IPS-18c (cell line): ENCODE measurements around the gene CHD1.
"Not testable (repeated sequence)": the region's sequence is repeated elsewhere in the genome, so short reads cannot be mapped to it uniquely, and the experiment has no call there.

Experiments used
- H3K4me3 ChIP-seq: 2 replicates; pipeline ENCODE4 v1.7.0; 2013; ENCODE audit warnings: low read depth, mild to moderate bottlenecking, low read length, moderate library complexity; ENCODE audit not compliant: insufficient read depth
- H3K9me3 ChIP-seq: one replicate; pipeline ENCODE4 v1.6.1; 2013; ENCODE audit warnings: mild to moderate bottlenecking, low read length, moderate library complexity; ENCODE audit not compliant: control insufficient read depth, insufficient read depth

CHD1 gene

DNA sequence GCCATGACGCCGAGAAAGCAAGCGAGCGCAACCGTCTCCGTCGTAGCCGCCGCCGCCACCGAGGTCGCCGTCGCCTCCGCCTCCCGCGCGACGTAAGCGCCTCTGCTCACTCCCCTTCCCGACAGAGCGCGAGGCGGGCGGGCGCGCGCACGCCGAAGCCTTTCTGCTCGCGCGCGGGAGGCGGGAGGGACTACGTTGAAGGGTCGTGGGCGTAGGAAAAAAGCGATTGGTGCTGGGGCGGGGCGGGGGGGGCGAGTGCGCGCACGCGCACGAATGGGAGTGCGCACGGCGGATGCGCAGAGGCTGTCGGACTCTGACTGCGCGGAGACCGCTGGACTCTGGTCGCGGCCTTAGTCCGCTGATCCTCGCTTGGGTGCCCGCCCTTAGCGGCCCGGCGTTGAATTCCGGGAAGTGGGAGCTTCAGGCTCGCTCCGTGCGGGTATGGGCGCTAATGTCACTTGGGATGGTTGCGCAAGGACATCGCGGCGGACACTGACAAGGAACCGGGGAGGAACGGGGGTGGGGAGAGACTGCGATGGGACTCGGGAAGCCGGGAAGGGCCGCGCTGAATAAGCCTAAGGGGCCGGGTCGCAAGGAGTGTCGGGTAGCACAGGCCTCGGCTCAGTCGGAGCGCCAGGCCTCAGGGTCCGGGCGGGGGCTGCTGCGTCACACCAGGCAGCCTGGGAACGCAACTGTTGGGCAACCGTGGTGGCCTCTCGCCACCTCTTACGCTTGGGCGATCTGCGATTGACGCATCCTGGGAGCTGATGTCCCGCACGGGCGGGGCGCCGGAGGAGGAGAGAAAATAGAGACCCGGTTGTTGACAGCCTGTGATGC, at the start of gene CHD1:
Gene CHD1, minus strand, starts transcription at position 135 of the 837 bp plus-strand sequence. CDS start 2,621 bp downstream, outside the sequence.
- no peaks in the 10 kb centered on the region for H3K9me3 ChIP-seq
- H3K4me3 ChIP-seq, result peak within 1 kb of the TSS; percentile 87

DNA sequence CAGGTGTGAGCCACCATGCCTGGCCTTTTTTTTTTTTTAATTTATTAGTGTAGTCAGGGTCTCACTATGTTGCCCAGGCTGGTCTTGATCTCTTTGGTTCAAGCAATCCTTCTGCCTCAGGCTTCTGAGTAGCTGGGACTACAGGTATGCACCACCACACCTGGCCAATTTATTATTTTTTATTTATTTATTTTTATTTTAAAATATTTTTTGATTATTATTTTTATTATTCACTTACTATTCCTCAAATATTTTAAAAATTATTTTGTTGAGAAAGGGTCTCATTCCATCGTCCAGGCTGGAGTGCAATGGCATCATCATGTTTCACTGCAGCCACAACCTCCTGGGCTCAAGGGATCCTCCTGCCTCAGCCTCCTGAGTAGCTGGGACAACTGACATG, 49.7 kb upstream of the CHD1 start:
- no peaks in the 10 kb centered on the region for H3K9me3 ChIP-seq
- H3K4me3 ChIP-seq, result no peak overlapping the region

DNA sequence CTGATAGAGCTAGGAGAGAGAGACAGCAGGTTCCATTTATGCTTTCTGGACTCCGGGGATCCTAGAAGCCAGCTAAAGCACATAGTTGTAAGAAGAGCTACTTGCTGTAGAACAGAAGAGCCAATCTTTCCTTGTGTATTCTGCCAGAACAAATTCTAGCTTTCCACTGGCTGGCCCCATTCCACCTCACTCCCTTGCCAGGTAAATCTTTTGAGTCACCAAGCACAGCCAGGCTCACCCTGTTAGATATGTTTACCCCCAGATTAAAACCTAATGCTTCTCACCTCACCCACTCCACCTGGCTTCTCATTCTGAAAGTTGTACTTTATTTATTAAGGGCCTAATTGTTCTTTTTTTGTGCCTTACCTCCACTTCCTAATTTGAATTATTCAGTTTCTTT, 48.9 kb upstream of the CHD1 start:
- Histone ChIP-seq H3K9me3 (no peaks in the 10 kb centered on the region), H3K4me3 (no peak overlapping the region)

DNA sequence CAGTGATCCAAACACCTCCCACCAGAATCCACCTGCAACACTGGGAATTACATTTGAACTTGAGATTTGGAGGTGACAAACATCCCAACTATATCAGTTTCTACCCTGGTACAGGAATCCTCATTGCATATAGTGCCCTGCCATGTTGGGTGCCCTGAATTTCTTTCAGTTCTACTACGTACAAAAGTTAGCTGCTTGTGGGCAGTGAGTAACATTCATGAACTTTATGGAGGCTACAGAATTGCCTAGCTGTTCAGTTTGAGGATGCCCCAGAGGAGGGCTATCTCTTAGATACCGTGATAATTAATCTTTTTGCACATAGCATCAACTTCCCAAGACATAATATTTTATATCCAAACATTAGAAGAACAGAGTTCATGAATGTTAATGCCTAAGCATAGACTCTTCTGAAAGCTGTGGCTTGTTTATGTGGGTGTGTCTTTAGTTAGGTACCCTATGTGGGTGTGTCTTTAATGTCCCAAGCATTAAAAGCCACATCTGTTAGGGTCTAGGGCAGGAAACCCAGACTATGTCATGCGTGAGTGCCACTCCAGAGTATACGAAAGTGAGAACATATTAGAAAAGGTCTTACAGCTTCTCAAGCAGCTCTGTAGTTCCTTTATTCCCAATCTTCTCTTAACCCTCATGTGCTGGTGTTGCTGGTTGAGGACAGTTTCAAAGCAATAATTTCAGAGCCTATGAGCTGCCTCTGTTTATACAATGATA, 47.0 kb upstream of the CHD1 start:
- no peaks in the 10 kb centered on the region for H3K9me3 ChIP-seq
- H3K4me3 ChIP-seq, result no peak overlapping the region

DNA sequence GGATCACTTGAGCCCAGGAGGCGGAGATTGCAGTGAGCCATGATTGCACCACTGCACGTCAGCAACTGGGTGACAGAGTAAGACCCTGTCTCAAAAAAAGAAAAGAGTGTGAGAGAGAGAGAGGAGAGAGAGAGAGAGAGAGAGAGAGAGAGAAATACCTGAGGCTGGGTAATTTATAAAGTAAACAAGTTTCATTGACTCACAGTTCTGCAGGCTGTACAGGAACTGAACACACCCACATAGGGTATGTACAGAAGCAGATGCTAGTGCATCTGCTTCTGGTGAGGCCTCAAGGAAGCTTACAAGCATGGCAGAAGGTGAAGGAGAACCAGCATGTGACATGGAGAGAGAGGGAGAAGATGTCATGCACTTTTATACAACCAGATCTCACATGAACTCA, 46.4 kb upstream of the CHD1 start:
- Histone ChIP-seq H3K9me3 (no peaks in the 10 kb centered on the region), H3K4me3 (no peak overlapping the region)

DNA sequence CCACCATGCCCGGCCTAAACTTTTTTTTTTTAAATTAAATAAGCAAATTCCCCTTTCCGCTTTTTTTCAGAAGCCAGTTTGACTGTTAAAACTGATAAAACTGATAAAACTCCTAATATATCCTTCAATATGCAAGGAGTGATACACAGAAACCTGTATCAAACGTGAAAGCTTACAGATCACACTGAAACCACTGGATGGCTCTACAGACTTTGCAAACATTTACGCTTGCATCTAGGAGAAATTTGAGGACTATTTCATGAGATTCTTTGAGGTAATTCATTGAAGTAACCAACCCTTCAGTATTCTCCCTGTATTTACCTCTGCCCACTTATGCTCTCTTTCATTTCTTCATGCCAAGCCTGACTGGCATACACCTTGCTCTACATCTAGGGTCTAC, 40.6 kb upstream of the CHD1 start:
- H3K9me3 ChIP-seq, result no peaks in the 10 kb centered on the region
- no peak overlapping the region for H3K4me3 ChIP-seq

DNA sequence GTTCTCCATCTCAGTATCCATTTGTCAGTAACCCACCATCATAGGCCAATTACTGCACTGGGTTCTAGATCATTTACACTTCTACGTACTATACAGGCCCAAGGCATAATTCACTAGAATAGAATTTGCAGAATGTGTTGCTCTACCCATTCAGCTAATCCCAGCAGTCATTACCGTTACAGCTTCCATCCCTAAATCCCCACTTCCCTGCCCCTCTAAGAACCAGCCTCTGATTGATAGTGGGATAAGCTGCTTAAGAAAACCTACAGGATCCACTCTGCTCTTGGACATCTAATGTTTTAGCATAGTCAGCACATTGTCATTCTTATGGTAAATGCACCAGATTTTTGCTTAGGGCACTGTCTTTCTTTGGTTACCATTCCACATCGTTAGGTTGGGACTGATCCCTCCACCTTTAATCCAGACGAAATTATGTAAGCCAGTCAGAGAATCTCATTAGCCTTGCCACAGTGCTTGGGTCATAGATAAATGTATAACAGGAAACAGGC, 39.3 kb upstream of the CHD1 start:
- no peaks in the 10 kb centered on the region for H3K9me3 ChIP-seq

DNA sequence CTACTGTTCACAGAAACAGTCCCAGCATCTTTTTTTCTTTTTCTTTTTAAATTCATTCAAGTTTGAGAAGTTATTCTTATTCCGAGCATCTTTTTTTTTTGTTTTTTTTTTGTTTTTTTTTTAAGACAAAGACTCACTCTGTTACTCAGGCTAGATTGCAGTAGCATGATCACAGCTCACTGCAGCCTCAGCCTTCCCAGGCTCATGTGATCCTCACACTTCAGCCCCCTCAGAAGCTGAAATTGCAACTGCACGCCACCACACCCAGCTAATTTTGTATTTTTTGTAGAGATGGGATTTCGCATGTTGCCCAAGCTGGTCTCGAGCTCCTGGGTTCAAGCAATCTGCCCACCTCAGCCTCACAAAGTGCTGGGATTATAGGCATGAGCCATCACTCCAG, 36.4 kb upstream of the CHD1 start:
- no peaks in the 10 kb centered on the region for H3K9me3 ChIP-seq

More for the DNA sequence above, 39.3 kb upstream of the CHD1 start:
- H3K4me3 ChIP-seq, result no peak overlapping the region

DNA sequence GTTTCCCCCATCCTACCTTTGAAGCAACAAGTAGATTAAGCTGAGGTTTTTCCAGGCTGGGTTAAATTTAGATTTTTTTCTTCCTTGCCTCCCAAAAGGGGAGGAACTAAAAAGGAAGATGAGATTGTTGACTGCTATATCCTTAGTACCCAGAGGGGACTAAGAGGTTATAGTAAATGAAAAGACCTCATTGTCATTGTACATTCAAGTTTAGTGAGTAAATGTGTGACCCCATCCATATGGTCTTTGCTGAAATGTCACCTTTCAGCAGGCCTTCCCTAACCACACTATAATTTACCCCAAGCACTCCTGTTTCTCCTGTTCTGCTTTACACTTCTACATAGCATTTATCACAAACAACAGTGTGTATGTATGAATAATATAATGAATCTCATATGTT, 35.8 kb upstream of the CHD1 start:
- no peak overlapping the region for H3K4me3 ChIP-seq

More for the DNA sequence above, 36.4 kb upstream of the CHD1 start:
- H3K4me3 ChIP-seq, result no peak overlapping the region

DNA sequence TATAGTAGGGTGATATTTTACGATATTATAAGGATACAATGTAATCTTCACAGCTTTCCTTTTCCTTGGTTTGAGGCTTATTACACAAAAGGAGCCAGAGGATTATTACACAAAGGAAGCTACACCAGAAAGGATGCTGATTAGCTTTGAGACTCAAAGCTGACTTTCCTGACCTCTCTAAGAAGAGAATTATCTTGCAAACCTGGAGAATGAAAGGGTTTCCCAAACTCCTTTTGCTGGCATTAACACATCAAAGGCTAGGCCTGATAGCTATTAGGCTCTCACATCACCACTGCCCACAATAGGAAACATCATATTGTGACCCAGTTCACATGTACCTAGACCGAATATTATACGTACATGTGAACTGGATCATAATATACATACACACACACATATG, 34.2 kb upstream of the CHD1 start:
- H3K4me3 ChIP-seq, result no peak overlapping the region
- no peaks in the 10 kb centered on the region for H3K9me3 ChIP-seq

More for the DNA sequence above, 35.8 kb upstream of the CHD1 start:
- no peaks in the 10 kb centered on the region for H3K9me3 ChIP-seq

DNA sequence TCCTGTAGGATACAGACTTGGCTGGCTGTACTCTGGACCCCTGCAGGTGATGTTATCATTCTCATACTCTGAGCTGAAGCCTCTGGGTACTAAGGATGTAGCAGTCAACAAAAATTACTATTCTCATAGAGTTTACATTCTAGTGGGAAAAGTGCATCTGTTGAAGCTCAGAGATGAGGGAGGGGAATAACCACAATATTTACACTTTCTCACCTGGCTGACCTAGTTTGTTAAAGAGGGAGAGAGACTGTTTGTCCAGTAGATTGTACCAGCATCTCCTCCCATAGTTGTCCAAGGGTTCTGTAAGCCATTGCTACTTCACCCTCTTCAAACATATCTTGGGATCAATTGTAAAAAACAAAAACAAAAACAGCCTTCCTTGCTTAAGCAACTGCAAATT, 33.8 kb upstream of the CHD1 start:
- Histone ChIP-seq H3K9me3 (no peaks in the 10 kb centered on the region), H3K4me3 (no peak overlapping the region)

DNA sequence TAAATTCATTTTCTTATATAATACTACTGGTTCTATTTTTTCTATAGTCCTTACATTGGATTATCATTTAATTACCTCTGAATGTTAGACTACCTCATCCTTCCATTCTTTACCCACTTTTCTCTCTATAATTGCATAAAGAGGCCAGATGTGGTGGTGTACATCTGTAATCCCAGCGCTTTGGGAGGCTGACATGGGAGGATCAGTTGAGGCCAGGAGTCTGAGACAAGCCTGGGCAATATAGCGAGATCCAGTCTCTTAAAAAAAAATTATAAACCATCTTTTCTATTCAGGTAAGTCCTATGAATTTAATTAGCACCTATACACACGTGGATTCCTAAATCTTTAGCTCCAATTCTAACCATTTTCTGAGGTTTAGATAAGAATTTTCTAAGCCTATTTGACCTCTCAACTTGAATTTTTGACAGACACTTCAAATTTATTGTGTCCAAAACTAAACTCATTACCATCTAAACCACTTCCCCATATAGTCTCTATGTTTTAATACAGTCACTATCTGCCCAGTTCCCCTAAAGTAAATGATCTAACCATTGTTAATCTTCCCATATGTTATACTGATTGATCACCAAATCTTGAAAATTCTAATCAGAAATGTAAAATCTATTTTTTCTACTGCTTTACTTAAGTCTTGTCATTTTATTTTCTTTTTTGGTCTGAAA, 33.0 kb upstream of the CHD1 start:
- no peaks in the 10 kb centered on the region for H3K9me3 ChIP-seq

DNA sequence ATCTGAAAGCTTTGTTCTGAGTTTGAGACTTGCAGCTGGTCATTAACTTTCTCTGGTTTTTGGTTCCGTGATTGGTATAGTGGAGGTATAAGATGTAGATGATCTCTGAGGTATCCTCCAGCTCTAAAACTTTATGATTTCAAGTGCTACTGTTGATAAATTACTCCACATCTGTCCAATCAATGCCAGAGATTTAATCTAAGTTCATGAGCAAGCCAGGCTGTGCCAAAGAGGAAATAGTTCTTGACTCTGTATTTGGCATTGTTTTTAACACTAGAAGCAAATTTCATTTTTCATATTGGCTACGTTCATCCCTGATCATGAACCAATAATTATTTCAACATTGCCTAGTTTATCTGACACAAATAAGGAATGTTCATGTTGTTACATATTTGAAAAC, 28.5 kb upstream of the CHD1 start:
- Histone ChIP-seq H3K9me3 (no peaks in the 10 kb centered on the region), H3K4me3 (no peak overlapping the region)

More for the DNA sequence above, 33.0 kb upstream of the CHD1 start:
- no peak overlapping the region for H3K4me3 ChIP-seq

DNA sequence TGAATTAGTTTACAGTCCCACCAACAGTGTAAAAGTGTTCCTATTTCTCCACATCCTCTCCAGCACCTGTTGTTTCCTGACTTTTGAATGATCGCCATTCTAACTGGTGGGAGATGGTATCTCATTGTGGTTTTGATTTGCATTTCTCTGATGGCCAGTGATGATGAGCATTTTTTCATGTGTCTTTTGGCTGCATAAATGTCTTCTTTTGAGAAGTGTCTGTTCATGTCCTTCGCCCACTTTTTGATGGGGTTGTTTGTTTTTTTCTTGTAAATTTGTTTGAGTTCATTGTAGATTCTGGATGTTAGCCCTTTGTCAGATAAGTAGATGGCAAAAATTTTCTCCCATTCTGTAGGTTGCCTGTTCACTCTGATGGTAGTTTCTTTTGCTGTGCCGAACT, 27.1 kb upstream of the CHD1 start:
- H3K9me3 ChIP-seq, H3K4me3 ChIP-seq: not testable (repeated sequence)

DNA sequence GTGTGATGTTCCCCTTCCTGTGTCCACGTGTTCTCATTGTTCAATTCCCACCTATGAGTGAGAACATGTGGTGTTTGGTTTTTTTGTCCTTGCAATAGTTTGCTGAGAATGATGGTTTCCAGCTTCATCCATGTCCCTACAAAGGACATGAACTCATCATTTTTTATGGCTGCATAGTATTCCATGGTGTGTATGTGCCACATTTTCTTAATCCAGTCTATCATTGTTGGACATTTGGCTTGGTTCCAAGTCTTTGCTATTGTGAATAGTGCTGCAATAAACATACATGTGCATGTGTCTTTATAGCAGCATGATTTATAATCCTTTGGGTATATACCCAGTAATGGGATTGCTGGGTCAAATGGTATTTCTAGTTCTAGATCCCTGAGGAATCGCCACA, 26.7 kb upstream of the CHD1 start:
- not testable (repeated sequence) for H3K4me3 ChIP-seq, H3K9me3 ChIP-seq

DNA sequence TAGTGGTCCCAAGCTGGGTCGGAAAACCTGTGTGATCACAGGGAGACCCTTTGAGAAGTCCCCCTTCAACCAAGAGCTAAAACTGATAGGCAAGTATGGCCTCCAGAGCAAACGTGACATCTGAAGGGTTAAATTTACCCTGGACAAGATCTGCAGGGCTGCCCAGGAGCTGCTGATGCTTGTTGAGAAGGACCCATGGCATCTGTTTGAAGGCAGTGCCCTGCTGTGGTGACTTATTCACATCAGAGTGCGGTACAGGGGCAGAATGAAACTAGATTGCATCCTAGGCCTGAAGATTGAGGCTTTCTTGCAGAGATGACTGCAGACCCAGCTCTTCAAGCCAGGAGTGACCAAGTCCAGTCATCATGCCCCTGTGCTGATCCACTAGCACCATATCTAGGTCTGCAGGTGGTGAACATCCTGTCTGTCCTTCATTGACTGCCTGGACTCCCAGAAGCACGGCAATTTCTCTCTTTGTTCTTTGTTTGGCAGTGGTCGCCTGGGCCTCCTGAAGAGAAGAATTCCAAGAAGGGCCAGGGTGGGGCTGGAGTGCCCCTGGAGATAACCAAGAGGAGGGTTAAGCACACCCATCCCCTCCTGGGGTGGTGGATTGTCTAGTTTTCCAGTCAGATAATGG, 25.7 kb upstream of the CHD1 start:
- H3K9me3 ChIP-seq, result no peaks in the 10 kb centered on the region
- H3K4me3 ChIP-seq, result no peak overlapping the region

DNA sequence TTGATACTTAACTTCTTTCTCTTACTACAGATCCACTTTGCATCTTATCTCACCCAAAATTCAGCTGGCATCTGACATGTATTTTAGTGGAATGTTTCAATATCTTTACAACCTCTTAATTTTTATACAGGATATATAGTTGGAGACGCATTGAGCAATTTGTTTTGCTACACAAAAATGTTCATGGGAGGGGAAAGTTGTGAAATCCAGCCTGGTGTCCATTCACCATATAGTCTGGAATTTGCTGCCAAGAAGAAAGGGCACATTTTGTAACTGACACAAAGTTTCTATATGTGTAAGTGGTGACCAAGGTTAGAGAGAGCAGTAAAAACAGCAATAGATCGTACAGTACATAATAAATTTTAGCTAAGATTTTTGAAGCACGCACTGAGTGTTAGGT, 14.0 kb upstream of the CHD1 start:
- H3K9me3 ChIP-seq, result no peaks in the 10 kb centered on the region
- H3K4me3 ChIP-seq, result no peak overlapping the region
